ENCODE data around the gene RPGR.
A peak's percentile ranks its signal among the peaks of the same experiment; 100 is the strongest.

RPGR gene

DNA sequence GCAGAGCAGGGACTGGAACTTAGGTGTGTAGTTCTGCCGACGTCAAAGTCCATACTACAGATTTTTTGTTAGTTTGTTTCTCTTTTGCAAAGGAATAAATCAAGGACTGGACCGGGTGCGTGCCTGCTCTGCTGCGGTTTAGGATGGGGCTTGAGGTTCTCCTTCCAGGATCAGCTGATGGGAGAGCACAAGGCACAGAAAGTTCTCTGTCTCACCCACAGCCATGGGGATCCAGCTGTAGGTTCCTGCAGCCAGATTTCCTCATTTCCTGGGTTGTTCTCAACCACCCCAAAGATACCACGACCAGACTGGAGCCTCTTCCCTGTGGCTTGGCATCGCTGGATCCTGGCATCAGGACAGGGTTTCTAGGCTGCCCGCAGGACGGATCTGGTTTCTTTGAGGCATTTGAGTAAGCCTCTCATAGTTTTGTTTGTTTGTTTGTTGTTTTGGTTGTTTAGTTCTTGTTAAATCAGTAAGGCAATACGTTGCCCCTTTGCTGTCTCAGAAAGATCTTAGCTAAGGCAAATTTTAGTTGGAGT lies 105.8 kb downstream of the RPGR start:
- H3K36me3 ChIP-seq (replicated peaks), result no peaks in the 10 kb centered on the region
- no peak overlapping the region for H3K4me3 ChIP-seq
- DNase-seq (ENCODE audit: low spot score in 2 of 2), result no peak
- no peaks in the 10 kb centered on the region for H3K9me3 ChIP-seq
- H3K4me1 ChIP-seq, result no peaks in the 10 kb centered on the region; the same call in 1 of the 2 replicates
- peaks cover 55% of the 10 kb centered on the region for H3K27me3 ChIP-seq (ENCODE audit: low read depth)
- in situ Hi-C loops (cut with MboI; ENCODE audit: low sequenced_read_pairs), result no loop called here

DNA sequence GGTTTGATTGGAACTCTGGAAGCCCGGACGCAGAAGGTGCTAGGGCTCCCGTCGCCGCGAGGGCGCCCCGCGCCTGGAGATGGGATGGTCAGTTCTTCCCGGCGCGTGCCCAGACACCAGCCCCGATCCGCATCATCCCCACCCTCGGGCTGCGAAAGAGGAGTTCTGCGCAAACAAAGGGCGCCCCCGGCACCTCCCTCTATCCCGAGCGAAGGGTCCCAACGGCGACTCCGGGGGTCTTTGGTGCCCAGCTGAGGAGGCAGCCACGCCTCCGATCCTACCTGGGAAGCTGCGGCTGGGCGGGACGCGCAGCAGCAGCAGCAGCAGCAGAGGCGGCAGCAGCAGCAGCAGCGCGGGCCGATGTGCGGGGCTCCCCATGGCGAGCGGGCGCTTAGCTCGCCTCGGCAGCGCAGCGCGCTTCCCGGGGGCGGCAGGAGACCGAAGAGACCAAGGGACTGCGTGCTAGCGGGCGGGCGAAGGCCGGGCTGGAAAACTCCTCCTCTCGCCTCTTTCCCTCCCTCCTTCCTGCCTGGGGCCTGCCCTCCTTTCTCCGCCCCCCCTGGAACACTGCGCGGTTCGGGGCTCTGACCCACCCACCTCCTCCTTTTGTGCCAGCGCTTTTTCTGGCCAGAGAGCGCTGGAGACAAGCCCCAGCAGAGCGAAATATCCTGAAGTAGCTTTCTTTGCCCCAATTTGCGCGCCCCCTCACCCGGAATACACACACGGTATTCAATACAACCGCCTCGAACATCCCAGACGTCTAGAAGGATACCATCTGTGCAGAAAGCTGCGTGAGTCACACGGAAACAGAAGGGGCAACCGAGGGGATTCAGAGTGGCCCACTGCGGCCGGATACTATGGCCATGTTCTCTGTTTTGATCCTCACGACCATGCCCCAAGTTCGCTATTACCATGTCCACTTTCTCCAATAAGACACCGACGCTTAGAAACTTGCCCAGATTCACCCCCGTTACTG lies 106.6 kb downstream of the RPGR start, which contains the start of gene SRPX:
Gene SRPX, minus strand, starts transcription at position 457 of the 976 bp plus-strand sequence. Its CDS starts 79 bp downstream, at position 378.
- Histone ChIP-seq H3K36me3 (replicated peaks) (no peaks in the 10 kb centered on the region), H3K4me1 (no peaks in the 10 kb centered on the region; the same call in 1 of the 2 replicates), H3K9me3 (no peaks in the 10 kb centered on the region), H3K4me3 (peak within 1 kb of the TSS; percentile 30), H3K27me3 (ENCODE audit: low read depth) (peaks cover 50% of the 10 kb centered on the region)
- DNase-seq (ENCODE audit: low spot score in 2 of 2), result peak; percentile 4 to 49
- in situ Hi-C loops (cut with MboI; ENCODE audit: low sequenced_read_pairs), result no loop called here

DNA sequence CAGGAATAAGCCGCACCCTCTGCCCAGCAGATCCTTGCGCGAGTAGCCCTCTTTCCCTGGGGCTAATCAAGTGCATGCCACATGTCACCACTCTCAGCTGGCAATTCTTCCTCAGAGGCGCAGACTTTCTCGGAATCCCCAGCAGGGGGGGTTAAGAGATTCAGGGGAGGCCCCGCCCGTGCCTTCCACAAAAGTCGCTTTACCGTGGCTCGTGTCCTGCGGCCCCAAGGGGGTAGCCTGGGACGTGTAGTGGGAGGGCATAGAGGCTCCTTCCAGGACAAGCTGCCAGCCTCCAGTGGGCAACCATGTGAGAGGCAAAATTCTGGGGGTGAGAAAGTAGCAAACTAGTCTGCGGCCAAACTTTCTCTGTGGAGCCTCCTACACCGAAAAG lies 107.3 kb downstream of the RPGR start:
- DNase-seq (ENCODE audit: low spot score in 2 of 2), result peak; percentile 38 to 71
- Histone ChIP-seq H3K9me3 (no peaks in the 10 kb centered on the region), H3K4me3 (peak overlapping the region; percentile 30), H3K4me1 (no peaks in the 10 kb centered on the region; the same call in 1 of the 2 replicates), H3K27me3 (ENCODE audit: low read depth) (peaks cover 46% of the 10 kb centered on the region), H3K36me3 (replicated peaks) (no peaks in the 10 kb centered on the region)
- in situ Hi-C loops (cut with MboI; ENCODE audit: low sequenced_read_pairs), result no loop called here

All from HAP-1 (cell line).